ENCODE data around the gene TEX29.

DNA sequence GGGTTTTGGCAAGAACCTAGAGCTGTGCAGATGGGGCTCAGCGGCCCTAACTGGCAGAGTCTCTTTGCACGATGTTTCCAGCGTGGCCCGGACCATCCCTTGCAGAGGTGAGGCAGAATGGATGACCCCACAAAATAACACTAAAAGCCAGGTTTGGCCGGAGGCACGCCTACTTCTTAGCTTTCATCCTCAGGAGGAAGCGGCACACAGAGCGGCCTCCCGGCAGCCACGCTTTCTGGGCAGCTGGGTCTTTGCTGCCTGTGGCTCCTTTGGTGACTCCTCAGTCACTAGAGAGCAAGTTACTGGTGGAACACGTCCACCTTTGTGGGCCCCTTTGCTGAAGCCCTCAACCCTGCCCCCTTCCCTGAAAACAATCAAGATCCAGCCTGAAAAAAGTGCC lies 25.2 kb downstream of the TEX29 start:
- TF ChIP-seq CTCF (IDR thresholded peaks at IDR 0.05) (no peak), POLR2A (IDR thresholded peaks at IDR 0.05) (no peak)

Measured in testis (tissue), 2 donors.